AG04449 (cell line): ENCODE data around the gene GALC.

ENCODE experiments used
- CTCF ChIA-PET: fragments of 350-600 bp; formaldehyde crosslinking; extraction: SDS; loops from one replicate; lab custom pipeline; 2021; ENCODE audit warnings: antibody characterized with exemption; lab: Yijun Ruan, JAX
- POLR2A ChIA-PET: fragments of 400-600, 350-600 bp; formaldehyde crosslinking; extraction: SDS; loops from one replicate; lab custom pipeline; 2020; ENCODE audit warnings: antibody characterized with exemption, inconsistent platforms; lab: Yijun Ruan, JAX
- DNase-seq: peaks from one replicate; pipeline ENCODE4 v3.0.0-alpha.2; 2010; ENCODE audit warnings: low read depth, low spot score
- H3K4me3 ChIP-seq: 2 replicates; pipeline ENCODE4 v1.5.1; 2011; ENCODE audit warnings: low read depth, mild to moderate bottlenecking, control low read depth, low read length
- CTCF ChIP-seq: IDR thresholded peaks from one replicate; pipeline ENCODE4 v1.5.1; 2011; ENCODE audit warnings: mild to moderate bottlenecking, moderate library complexity, low read length, control low read depth, inconsistent platforms; ENCODE audit not compliant: insufficient read depth; ENCODE audit errors: missing control alignments

The GALC gene

GRCh38 chr14:88023658-88024187 is 30.7 kb upstream of the GALC start:
- POLR2A ChIA-PET, result no interaction called here
- no peak overlapping the region for H3K4me3 ChIP-seq
- no peak for DNase-seq
- CTCF ChIA-PET, result no interaction called here
- TF ChIP-seq CTCF, result no peak

DNA sequence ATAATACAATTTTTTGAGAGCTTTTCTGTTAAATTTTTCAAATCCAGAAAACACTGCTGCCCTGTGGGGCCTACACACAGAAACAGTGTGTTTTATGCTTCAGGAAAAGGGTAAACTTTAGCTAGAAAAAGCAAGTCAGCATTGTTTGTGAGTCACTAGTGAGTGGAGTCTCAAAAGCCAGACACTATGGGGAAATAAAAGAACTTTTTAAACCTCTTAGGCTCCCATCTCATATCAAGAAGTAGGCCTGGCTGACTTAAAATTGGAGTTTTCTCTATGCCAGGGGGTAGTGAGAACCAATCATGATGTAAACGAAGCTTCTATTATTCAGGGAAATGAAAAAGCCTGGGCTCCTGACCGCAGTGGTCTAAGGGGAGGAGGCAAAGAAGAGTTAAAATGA is 24.6 kb upstream of the GALC start:
- H3K4me3 ChIP-seq, result no peak overlapping the region
- no peak for DNase-seq
- CTCF ChIA-PET, result interaction anchor here (1.8 to 1.9 kb wide), 2 partner anchors 9 to 151 kb away, joined by 5 to 9 read pairs; no protein-coding TSS in a partner anchor
- no peak for TF ChIP-seq CTCF
- POLR2A ChIA-PET, result no interaction called here

- DNase-seq, result no peak
- POLR2A ChIA-PET, result no interaction called here
- TF ChIP-seq CTCF, result no peak
- CTCF ChIA-PET, result interaction anchor here (1.0 to 1.9 kb wide), 3 partner anchors 10 to 152 kb away, joined by 3 to 9 read pairs (median 5); no protein-coding TSS in a partner anchor
- H3K4me3 ChIP-seq, result no peak overlapping the region
These were observed 23.8 kb upstream of the GALC start for GRCh38 chr14:88016768-88017167.

- POLR2A ChIA-PET, result no interaction called here
- CTCF ChIA-PET, result interaction anchor here (0.7 to 2.2 kb wide), 24 partner anchors 7 to 1001 kb away, joined by 3 to 15 read pairs (median 3); partner anchors contain the start of gene GPR65
- TF ChIP-seq CTCF, result peak; percentile 75
- DNase-seq, result peak; percentile 12
- no peak overlapping the region for H3K4me3 ChIP-seq
These were observed 20.9 kb upstream of the GALC start for GRCh38 chr14:88013750-88014349.

DNA sequence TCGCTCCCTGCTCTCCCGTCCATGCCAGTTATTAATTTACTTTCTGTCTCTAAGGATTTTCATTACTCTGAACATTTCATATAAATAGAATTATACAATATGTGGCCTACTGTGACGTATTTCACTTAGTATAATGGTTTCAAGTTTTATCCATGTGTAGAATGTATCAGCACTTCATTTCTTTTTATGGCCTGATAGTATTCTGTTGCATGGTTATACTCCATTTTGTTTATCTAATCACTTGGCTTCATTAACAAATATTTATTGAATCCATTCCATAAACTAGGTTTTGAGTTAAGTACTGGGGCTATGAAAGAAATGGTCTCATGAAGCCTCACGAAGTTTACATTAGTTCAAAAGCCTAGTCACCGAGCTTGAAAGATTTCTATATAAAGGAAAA is 19.5 kb upstream of the GALC start:
- no peak for DNase-seq
- no peak for TF ChIP-seq CTCF
- ChIA-PET CTCF (interaction anchor here (1.0 to 1.5 kb wide), 3 partner anchors 11 to 156 kb away, joined by 3 to 4 read pairs (median 3); no protein-coding TSS in a partner anchor), POLR2A (no interaction called here)
- H3K4me3 ChIP-seq, result no peak overlapping the region

- no peak for DNase-seq
- TF ChIP-seq CTCF, result no peak
- POLR2A ChIA-PET, result no interaction called here
- CTCF ChIA-PET, result no interaction called here
- H3K4me3 ChIP-seq, result no peak overlapping the region
These were observed 17.3 kb upstream of the GALC start for GRCh38 chr14:88010331-88010730.
